MM.1S (cell line): ENCODE data around the gene GNS.

ENCODE experiments used
- DNase-seq: peaks from one replicate; pipeline ENCODE4 v3.0.0-alpha.2; 2015
- H2AFZ ChIP-seq: fragments of 300-600 bp; sonication (generic); 2 replicates; pipeline ENCODE4 v1.6.0; 2016; ENCODE audit warnings: antibody characterized with exemption, low read length
- H3F3A ChIP-seq: fragments of 300-600 bp; sonication (generic); 2 replicates; pipeline ENCODE4 v1.6.1; 2016; ENCODE audit warnings: mild to moderate bottlenecking, antibody characterized with exemption, low read length, moderate library complexity, mixed read lengths; ENCODE audit not compliant: insufficient read depth
- H3K27ac ChIP-seq: fragments of 300-600 bp; sonication (generic); 2 replicates; pipeline ENCODE4 v1.5.1; 2016; ENCODE audit warnings: mild to moderate bottlenecking, low read length
- H3K27me3 ChIP-seq: fragments of 300-600 bp; sonication (generic); replicated peaks from 2 replicates; pipeline ENCODE4 v1.6.0; 2016; ENCODE audit warnings: low read length; ENCODE audit not compliant: insufficient read depth
- H3K36me3 ChIP-seq: fragments of 300-600 bp; sonication (generic); replicated peaks from 2 replicates; pipeline ENCODE4 v1.6.1; 2016; ENCODE audit warnings: mild to moderate bottlenecking, low read length, mixed read lengths; ENCODE audit not compliant: insufficient read depth
- H3K4me1 ChIP-seq: fragments of 300-600 bp; sonication (generic); 2 replicates; pipeline ENCODE4 v1.6.1; 2016; ENCODE audit warnings: low read length, mixed read lengths
- H3K4me2 ChIP-seq: fragments of 300-600 bp; sonication (generic); 2 replicates; pipeline ENCODE4 v1.6.0; 2016; ENCODE audit warnings: low read depth, low read length
- H3K4me3 ChIP-seq: fragments of 300-600 bp; sonication (generic); 2 replicates; pipeline ENCODE4 v1.5.1; 2016; ENCODE audit warnings: low read length, mixed read lengths
- H3K79me2 ChIP-seq: fragments of 300-600 bp; sonication (generic); 2 replicates; pipeline ENCODE4 v1.6.1; 2016; ENCODE audit warnings: mixed run types, low read length, mixed read lengths
- H3K9ac ChIP-seq: fragments of 300-600 bp; sonication (generic); 2 replicates; pipeline ENCODE4 v1.6.1; 2016; ENCODE audit warnings: low read length, mixed read lengths
- H3K9me2 ChIP-seq: fragments of 300-600 bp; sonication (generic); replicated peaks from 2 replicates; pipeline ENCODE4 v1.6.1; 2016; ENCODE audit warnings: mild to moderate bottlenecking, low read length, mixed read lengths; ENCODE audit not compliant: insufficient read depth
- H3K9me3 ChIP-seq: fragments of 300-600 bp; sonication (generic); replicated peaks from 2 replicates; pipeline ENCODE4 v1.6.1; 2016; ENCODE audit warnings: mild to moderate bottlenecking, low read length, mixed read lengths; ENCODE audit not compliant: insufficient read depth
- H4K20me1 ChIP-seq: fragments of 300-600 bp; sonication (generic); 2 replicates; pipeline ENCODE4 v1.6.1; 2016; ENCODE audit warnings: mild to moderate bottlenecking, low read length, moderate library complexity, mixed read lengths; ENCODE audit not compliant: insufficient read depth
- CTCF ChIP-seq: fragments of 300-600 bp; sonication (generic); IDR thresholded peaks from 2 replicates; pipeline ENCODE4 v1.5.1; 2016; ENCODE audit warnings: antibody characterized with exemption, low read length, mixed read lengths
- EZH2 ChIP-seq: fragments of 300-600 bp; sonication (generic); optimal IDR thresholded peaks from 2 replicates; pipeline ENCODE3; 2017; ENCODE audit warnings: low read depth, mild to moderate bottlenecking, antibody characterized with exemption, low read length, mixed read lengths
- EZH2phosphoT487 ChIP-seq: fragments of 300-600 bp; sonication (generic); IDR thresholded peaks from 2 replicates; pipeline ENCODE4 v1.6.1; 2018; ENCODE audit warnings: antibody characterized with exemption, low read length

The GNS gene

GRCh38 chr12:64671681-64672080 is 87.5 kb downstream of the GNS start:
- no peak for DNase-seq
- Histone ChIP-seq H3K9me3 (no peaks in the 10 kb centered on the region), H3K9me2 (no peaks in the 10 kb centered on the region), H3K4me1 (peaks cover 39% of the 10 kb centered on the region), H3K4me2 (no peak overlapping the region), H3K79me2 (peaks cover 66% of the 10 kb centered on the region), H3F3A (peaks cover 31% of the 10 kb centered on the region), H3K36me3 (no peaks in the 10 kb centered on the region), H4K20me1 (no peaks in the 10 kb centered on the region), H3K27ac (no peak overlapping the region), H3K9ac (no peak overlapping the region), H3K4me3 (no peak overlapping the region), H2AFZ (no peak overlapping the region), H3K27me3 (no peaks in the 10 kb centered on the region)
- TF ChIP-seq CTCF = no peak
- no peak for TF ChIP-seq EZH2
- no peak for TF ChIP-seq EZH2phosphoT487

- peaks cover 37% of the 10 kb centered on the region for H3F3A ChIP-seq
- no peak for DNase-seq
- H3K9me3 ChIP-seq = no peaks in the 10 kb centered on the region
- H4K20me1 ChIP-seq = no peaks in the 10 kb centered on the region
- H3K9ac ChIP-seq = no peak overlapping the region
- H3K79me2 ChIP-seq = peaks cover 69% of the 10 kb centered on the region
- no peak overlapping the region for H3K4me2 ChIP-seq
- no peaks in the 10 kb centered on the region for H3K9me2 ChIP-seq
- H3K4me1 ChIP-seq = peaks cover 43% of the 10 kb centered on the region
- H3K27ac ChIP-seq = no peak overlapping the region
- TF ChIP-seq CTCF = no peak
- no peak for TF ChIP-seq EZH2phosphoT487
- H3K36me3 ChIP-seq = no peaks in the 10 kb centered on the region
- H3K4me3 ChIP-seq = no peak overlapping the region
- H3K27me3 ChIP-seq = no peaks in the 10 kb centered on the region
- no peak overlapping the region for H2AFZ ChIP-seq
Measured at GRCh38 chr12:64670919-64671639, 88.1 kb downstream of the GNS start.

GRCh38 chr12:64670019-64670418 is 89.2 kb downstream of the GNS start:
- no peaks in the 10 kb centered on the region for H3K27me3 ChIP-seq
- no peaks in the 10 kb centered on the region for H3K36me3 ChIP-seq
- H3K4me1 ChIP-seq = peaks cover 51% of the 10 kb centered on the region
- peak overlapping the region; percentile 64; the same call in 1 of the 2 replicates for H3K9ac ChIP-seq
- H3F3A ChIP-seq = peaks cover 45% of the 10 kb centered on the region
- H3K4me2 ChIP-seq = peak overlapping the region; percentile 89
- peak; percentile 38 for DNase-seq
- no peaks in the 10 kb centered on the region for H4K20me1 ChIP-seq
- no peaks in the 10 kb centered on the region for H3K9me2 ChIP-seq
- peak overlapping the region; percentile 67 for H3K4me3 ChIP-seq
- no peak overlapping the region for H2AFZ ChIP-seq
- TF ChIP-seq EZH2 (no peak), CTCF (0 out of 2 replicates have a peak, but pooled peaks have one; percentile 11)
- peak overlapping the region; percentile 92; the same call in 1 of the 2 replicates for H3K27ac ChIP-seq
- H3K79me2 ChIP-seq = peaks cover 63% of the 10 kb centered on the region
- H3K9me3 ChIP-seq = no peaks in the 10 kb centered on the region
